NCI-H510A (cell line): Measurements from ENCODE around the gene MAGI2.

Source experiments
- DNase-seq: peaks from one replicate; lab custom pipeline; 2025; lab: John Stamatoyannopoulos, UW

The MAGI2 gene

DNA sequence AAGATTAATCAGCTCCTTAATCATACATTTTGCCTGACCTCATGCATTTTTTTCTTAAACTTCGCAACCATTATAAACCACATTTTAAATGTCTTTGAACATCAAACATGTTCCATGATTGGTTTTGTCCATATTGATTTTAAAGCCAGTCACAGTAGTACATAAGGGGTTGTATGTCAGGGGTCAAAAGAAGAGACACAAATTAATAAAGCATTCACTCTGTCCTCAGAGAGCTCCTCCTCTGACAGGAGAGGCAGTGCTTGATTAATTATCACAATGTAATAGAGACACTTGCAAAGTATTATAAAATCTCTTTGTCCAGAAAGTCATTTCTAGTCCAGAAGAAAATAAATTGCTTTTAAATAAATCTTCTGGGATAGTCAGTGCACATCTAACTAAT is 195.5 kb downstream of the MAGI2 start:
- no peak for DNase-seq

DNA sequence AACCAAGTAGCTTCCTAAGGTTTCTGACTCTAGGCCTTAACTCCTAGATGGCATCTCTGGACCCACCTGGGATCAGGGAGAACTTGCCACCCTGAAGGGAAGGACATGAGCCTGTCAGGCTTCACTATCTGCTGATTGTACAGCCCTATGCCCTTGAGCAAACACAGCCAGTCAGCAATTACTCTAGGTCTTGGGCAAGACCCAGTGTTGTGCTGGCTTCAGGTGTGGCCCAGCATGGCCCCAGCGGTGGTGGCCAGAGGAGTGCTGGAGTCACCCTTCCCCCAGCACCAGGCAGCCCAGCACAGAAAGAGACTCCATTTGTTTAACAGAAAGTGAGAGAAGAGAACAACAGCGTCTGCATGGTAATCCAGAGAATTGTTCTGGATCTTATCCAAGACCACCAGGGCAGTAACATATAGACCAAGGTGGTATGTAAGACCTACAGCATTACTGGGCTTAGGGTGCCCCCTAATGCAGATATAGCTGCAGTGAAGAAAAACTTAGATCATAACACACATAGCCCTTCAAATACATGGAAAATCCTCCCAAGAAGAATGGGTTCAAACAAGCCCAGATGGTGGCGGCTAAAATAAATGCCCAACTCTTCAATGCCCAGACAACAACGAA is 207.7 kb downstream of the MAGI2 start:
- DNase-seq = no peak

DNA sequence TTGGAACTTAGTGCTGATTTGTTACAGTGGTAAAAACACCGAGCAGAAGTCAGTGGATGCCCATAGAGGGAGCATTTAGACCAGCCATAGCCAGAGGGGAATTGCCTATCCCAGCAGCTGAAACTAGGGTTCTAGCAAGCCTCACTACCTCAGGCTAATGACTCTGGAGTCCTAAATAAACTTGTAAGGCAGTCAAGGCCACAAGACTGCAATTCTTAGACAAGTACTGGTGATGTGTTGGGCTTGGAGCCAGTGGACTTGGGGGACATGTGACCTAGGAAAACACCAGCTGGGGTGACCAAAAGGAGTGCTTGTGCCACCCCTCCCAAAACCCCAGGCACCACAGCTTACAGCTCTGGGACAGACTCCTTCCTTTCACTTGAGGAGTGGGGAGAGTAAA is 209.0 kb downstream of the MAGI2 start:
- DNase-seq = no peak

DNA sequence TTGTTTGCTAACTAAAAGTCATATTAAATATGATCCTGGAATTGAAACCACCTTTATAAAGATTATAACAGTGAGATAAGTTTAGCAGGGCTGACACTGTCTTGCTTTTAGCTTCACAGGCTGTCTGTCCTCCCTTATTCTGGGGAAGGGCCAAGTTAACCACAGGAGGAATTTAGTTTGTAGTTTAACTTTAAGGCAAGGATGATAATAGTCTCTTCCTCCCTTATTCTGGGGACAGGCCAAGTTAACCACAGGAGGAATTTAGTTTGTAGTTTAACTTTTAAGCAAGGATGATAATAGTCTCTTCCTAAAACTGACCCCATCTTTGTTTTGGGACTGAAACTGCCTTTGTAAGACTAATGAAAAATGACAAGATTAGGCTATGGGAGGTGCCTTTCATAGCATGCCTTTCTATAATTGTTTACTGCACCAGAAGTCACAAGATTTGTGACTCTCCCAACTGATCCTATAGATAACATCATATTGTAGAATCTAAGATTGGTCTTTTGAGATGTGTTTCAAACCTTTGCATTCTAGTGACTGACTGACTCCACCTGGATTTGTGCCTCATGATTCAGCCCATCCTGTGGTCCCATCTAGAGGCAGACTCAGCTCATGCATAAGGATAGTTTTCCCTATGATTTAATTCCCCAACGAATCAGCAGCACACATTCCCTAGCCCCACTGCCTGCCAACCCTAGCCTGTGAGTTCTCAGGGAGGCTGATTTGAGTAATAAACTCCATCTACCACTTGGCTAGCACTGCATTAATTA is 212.0 kb downstream of the MAGI2 start:
- no peak for DNase-seq

DNA sequence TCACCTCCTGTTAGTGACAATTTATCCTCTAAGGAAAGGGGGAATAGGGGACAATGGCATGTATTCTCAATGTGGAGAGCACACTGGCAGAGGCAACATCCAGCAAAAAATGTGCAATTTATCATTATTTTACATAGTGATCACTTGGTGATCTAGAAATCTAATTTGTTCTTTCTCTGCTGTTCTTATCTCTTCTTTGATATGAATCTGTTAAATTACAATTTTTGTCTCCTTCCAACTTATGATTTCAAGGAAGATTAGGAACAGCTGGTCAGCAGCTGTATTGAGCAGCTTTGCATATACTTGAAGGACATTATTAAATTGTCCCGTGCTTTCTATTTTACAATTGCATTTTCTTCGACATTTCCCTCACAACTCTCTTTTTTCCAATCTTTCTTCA is 213.1 kb downstream of the MAGI2 start:
- no peak for DNase-seq

DNA sequence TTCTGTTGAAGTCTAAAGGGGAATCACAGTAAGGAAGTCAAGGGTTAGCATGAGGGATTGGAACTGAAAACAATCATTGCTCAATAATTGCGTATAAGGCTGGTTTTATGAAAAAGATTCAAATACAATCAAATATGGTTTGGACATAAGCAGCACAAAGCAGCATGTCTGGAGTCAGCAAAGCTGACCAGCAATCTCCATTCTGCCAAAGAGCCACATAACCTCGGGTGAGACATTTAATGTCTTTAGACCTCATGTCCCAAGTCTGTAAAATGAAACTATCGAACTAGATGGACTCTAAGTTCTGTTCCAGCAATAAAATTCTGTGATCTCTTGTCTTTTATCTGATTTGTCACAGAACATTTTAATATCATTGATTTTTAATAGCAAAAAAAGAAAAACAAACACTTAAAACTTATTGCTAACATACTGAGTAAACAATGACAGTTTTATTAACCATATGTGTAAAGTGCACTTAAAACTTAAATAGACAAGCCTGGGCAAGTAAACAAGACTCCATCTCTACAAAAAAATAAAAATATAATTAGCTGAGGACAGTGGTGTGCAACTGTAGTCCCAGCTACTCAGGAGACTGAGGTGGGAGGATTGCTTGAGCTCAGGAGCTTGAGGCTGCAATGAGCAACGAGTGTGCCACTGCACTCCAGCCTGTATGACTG is 217.0 kb downstream of the MAGI2 start:
- DNase-seq = no peak

DNA sequence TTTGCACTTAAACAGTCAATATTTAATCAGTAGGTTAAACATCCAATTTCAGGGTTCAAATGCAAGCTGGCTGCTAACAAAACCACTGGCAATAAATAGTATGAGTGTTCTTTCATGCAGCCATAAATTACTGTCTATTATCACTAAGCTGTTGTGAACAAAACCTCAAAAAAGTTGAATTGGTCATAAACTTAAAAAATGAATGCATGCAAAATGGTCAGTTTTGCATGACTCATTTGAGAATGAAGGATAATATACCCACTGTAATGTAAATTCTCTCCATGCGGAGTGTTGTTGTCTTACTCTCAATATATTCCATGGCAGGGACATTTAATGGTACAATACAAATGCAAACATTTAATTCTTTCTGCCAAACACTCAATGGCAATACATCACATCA is 226.4 kb downstream of the MAGI2 start:
- DNase-seq = no peak

DNA sequence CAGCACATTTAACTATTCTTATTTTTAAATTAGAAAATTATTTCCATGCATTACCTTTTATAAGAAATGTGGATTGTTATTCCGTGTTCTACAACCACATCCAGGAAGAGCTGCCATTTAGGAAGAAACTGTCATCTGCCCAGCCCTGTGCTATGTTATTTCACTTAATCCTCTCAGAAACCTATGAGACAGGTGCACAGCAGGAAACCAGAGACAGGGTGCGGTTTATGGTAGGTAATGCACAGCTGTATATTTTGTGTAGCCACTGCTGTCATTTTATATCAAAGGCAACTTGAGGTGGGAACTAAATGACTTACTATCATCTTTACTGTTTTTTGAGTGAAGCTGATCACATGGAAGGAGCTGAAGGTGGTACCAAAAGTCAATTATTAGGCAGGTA is 232.3 kb downstream of the MAGI2 start:
- no peak for DNase-seq

DNA sequence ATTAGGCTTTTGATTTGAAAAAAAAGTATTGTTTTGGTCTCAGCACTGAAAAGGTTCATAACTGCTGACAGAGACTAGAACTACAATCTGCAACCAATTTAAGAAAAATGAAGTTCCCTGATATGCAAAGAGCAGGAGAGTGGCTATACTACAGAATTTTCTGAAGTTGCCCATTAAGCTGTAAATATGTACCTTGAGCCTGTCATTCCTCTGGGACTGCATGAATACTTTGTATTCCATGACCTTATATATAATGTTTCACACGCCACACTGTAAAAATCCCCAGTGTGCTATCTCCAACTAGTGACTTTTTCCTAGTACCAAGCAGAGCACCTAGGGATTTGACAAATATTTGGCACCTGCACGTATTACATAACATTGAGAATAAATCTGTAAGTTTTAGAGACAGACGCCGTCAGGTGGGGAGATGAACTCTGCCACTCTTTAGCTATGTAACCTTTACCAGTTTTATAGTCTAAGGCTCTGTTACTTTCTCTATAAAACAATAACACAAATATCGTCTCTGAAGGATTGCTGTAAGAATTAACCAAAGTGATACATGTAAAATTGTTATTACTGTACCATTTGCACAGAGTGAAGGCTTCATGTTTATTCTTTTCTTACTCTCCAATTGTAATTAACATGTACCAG is 235.4 kb downstream of the MAGI2 start:
- DNase-seq = no peak

DNA sequence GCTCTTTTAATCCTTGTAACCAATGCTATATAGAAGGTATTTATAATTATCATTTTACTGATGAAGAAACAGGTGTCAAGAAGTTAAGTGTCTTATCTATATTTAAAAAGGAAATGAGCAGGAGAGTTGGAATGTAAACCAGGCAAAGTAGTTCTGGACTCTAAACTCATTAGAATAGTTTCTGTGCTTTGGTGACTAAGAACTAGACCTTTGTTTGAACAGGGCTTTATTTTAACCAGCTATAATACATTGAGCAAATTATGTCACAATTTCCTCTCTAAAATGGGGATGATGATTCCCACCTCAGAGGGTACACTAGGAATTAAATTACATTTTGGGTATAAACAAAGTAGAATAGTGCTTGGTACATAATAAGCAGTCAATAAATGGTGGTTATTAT is 236.0 kb downstream of the MAGI2 start:
- DNase-seq = no peak

DNA sequence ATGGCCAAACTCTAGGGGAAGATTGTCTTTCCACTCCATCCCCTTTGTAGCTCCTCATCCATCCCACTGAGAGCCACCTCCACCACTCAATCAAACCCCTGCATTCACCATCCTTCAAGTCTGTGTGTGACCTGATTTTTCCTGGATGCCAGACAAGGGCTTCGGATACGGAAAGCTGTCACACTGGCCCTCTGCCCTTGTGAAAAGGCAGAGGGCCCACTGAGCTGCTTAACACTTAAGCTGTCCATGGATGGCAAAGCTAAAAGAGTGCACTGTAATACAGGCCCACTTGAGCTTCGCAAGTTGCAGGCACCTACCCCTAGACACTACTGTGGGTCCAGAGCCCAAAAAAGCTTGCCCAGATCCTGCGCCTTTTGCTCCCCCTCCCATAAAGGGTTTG is 237.2 kb downstream of the MAGI2 start:
- DNase-seq = no peak

DNA sequence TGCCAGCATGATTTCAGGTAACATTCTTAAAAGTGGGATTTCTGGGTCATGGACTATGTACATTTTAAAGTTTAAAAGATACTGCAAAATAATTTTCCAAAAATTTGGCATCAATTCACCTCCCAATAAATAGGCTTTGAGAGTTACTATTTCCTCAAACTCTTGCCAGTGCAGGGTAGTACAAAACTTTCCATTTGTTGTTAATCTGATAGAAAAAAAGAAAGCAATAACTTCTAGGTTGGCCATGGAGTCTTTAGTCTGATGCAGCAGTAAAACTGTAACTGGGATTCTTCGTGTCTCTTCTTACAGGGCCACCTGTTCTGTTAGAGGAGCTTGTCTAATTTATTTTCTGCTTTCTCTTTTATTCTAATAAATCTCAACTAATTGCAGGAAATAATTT is 241.1 kb downstream of the MAGI2 start:
- DNase-seq = no peak

DNA sequence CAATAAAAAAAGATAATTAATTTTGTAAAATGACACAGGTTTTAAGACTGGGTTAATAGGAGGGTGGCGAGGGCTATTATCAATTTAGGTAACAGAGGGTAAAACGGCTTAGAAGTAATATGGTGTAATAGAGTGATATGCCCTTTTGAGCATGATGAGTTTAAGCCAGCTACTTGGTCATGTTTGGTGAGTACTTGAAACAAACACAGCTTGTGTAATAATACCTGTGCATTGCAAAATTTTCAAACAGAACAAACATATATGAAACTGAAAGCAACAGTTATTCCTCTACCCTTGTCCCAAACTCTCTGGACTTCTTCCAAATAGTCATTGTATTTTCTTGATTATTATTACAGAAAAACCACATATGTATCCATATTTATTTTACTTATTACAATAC is 241.7 kb downstream of the MAGI2 start:
- DNase-seq = no peak

DNA sequence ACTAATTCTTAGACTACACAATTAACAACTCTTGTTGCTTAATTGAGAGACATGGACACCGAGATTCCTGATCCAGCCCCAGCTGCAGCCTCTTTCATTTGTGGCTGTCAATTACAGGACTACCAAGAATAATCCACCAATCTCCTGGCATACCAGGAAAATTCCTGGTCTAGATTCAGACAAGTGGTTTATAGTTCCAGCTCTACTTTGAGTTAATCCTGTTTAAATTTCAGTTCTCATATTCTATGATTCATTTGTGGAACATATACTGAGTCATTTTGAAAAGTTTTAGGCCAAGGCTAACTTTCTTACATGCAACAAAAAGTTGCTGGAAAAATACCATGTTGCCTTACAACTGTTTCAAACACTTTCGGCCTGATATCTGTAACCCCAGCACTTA is 253.5 kb downstream of the MAGI2 start:
- DNase-seq = no peak

DNA sequence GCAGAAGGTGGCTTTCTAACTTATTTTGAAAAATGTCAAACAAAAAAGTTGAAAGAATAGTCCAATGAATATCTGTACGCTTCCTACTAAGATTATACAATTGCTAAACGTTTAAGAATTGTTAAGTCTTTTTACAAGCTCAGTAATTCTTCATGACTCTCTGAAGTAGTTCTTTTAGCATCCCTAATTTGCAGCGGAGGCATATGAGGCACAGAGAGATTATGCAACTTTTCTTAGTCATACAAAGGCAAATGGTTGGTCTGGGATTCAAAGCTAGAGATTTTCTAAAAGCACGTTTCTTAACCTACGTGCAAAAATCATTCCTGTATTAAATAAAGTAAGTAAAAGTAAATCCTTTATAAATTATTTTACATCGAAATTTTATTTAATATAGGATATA is 254.2 kb downstream of the MAGI2 start:
- no peak for DNase-seq

DNA sequence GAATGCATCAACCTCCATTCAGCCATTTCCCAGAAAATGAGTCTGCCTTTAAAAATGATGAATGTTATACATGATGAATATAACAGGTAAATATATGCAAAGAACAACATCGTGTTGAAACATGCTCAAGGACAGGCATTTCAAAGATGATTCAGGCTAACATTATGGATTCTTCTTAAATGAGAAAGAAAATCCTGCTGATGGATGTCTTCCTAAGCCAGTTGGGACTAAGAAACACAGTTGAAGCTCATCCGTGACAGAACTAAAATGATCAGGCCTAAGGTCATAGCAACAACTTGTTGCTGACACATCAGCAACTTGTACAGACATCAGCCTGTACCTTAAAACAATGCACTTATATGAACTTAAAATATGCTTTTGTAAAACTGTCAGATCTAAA is 267.9 kb downstream of the MAGI2 start:
- no peak for DNase-seq

DNA sequence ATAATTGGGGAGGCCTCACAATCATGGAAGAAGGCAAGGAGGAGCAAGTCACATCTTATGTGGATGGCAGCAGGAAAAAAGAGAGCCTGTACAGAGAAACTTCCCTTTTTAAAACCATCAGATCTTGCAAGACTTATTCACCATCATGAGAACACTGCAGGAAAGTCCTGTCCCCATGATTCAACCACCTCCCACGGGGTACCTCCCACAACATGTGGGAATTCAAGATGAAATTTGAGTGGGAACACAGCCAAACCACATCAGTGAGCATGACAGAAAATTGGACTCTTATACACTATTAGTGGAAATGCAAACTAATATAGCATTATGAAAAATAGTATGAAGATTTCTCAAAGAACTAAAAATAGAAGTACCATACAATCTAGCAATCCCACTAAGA is 271.2 kb downstream of the MAGI2 start:
- DNase-seq = no peak

DNA sequence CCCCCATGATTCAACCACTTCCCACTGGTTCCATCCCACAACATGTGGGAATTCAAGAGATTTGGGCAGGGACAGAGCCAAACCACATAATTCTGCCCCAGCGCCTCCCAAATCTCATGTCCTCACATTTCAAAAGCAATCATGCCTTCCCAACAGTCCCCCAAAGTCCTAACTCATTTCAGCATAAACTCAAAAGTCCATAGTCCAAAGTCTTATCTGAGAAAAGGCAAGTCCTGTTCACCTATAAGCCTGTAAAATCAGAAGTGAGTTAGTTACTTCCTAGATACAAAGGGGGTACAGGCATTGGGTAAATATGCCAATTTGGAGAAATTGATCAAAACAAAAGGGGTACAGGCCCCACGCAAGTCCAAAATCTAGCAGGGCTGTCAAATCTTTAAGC is 272.9 kb downstream of the MAGI2 start:
- DNase-seq = no peak

DNA sequence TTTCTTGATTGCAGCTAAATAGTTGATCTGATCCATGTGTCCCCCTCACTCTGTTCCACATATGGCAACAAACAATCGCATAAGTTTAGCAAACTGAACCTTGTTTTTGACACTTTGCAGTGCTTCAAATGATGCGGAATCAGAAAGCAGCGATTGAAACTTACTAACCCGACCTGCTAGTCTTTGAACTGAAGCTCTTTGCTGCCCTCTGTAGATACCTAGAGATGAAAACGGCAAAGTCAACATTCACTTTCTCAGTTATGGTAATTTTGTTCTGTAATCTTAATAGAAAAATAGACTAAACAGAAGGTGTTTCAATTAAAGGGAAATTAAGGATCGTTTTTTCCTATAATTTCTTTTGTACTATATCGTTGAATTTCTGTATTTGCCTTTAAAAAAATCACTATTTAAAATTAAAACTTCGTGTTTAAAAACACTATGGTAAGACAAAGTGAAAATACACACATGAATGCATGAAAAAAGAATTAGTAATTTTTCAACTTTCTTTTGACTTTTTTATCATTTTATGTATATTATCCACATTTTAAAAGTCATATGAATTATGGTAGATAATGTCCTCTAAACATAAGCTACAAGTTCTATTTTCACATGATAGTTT is 276.5 kb downstream of the MAGI2 start:
- peak; percentile 14 for DNase-seq

DNA sequence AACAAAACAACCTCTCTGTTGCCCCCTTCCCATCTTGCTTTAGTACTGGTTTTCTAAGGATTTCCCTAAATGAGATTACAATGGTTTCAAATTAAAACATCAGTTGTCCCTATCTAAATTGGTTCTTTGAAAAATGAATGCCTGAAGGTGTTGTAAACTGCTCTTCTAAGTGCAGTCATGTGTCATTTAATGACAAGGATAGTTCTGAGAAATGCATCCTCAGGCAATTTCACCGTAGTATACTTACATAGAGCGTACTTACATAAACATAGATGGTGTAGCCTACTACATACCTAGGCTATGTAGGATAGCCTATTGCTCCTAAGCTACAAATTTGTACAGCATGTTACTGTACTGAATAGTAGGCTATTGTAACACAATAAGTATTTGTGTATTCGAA is 278.1 kb downstream of the MAGI2 start:
- DNase-seq = no peak

DNA sequence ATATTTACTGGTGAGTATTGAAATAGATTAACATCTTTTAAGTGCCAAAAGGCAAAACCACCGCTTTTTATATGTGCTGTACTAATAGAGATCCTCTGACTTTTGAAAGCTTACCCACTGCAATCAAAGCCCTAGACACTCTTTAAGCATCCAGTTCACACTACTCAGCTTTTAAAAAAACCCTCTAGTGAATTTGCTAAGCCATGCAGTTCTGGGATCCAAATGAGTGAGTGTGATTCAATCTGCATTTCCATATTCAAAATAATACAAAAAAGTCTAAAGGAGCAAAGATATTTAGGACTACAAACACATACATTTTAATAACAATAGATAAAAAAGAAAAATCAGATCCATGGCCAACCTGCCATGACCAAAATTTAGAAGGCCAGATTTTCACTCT is 288.2 kb downstream of the MAGI2 start:
- no peak for DNase-seq

DNA sequence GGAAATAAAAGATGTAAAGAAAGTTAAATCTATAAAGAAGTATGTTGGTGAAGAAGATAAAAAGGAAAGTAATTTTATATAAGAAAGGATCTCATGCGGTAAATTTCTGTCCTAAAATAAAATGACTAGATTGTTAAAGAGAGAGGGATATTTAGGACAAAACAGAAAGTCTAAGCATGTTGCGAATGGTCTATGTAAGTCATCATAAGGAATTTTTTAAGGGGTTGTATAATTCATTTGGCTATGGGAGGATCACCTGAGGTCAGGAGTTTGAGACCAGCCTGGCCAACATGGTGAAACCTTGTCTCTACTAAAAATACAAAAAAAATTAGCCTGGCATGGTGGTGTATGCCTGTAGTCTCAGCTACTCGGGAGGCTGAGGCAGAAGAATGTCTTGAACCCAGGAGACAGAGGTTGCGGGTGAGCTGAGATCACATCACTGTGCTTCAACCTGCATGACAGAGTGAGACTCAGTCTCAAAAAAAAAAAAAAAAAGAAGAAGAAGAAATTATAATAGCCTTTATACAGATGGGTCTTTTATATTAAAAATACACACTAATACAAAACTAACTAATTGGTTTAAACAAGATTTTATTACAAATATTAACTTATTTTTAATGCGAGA is 294.3 kb downstream of the MAGI2 start:
- no peak for DNase-seq
